CD4-positive, alpha-beta T cell (primary cell): ENCODE data around the gene EXD3. TPM values are rescaled to one million over a fixed set of nuclear protein-coding genes. Genes with fewer than 3 reads are reported as not detected.

Source experiments
- ATAC-seq: fragments of 200-7000 bp; cut with Tn5 transposase; one replicate; pipeline ENCODE4 v1.10.0; 2022; ENCODE audit warnings: mild to moderate bottlenecking; ENCODE audit not compliant: poor library complexity
- CTCF ChIA-PET: fragments of 350-600 bp; sonication (Branson Sonifier 250); formaldehyde crosslinking; loops from one replicate; lab custom pipeline; 2021; ENCODE audit warnings: antibody characterized with exemption, inconsistent platforms; lab: Charles Lee
- POLR2A ChIA-PET: fragments of 350-600 bp; sonication (Branson Sonifier 250); formaldehyde crosslinking; loops from one replicate; lab custom pipeline; 2021; ENCODE audit warnings: antibody characterized with exemption, inconsistent platforms; lab: Charles Lee
- DNase-seq, 14 experiments: peaks; one replicate each; pipeline ENCODE4 v3.0.0-alpha.2; 2013 to 2020; ENCODE audit warnings: mixed read lengths in 2 of 14
- H3K27ac ChIP-seq, 2 donors: one replicate each; pipeline versions ENCODE4 v1.5.1 to v1.7.0; 2013; ENCODE audit warnings: low read length in 2 of 2, low read depth in 1 of 2, mild to moderate bottlenecking in 1 of 2
- H3K27me3 ChIP-seq, 2 experiments: 1 replicate in 1 of 2; 2 replicates in 1 of 2; pipeline versions ENCODE4 v1.6.1 to v1.7.0; 2013; ENCODE audit warnings: low read length in 2 of 2, control low read depth in 1 of 2, mild to moderate bottlenecking in 1 of 2, moderate library complexity in 1 of 2; ENCODE audit not compliant: insufficient read depth in 2 of 2, control insufficient read depth in 1 of 2
- H3K36me3 ChIP-seq: one replicate; pipeline ENCODE4 v1.6.1; 2013; ENCODE audit warnings: low read length, control low read depth; ENCODE audit not compliant: insufficient read depth
- H3K4me1 ChIP-seq: one replicate; pipeline ENCODE4 v1.6.1; 2013; ENCODE audit warnings: low read length, control low read depth; ENCODE audit not compliant: insufficient read depth
- H3K4me3 ChIP-seq: one replicate; pipeline ENCODE4 v1.5.1; 2013; ENCODE audit warnings: mild to moderate bottlenecking, low read length, moderate library complexity
- H3K9me3 ChIP-seq, 2 experiments: 1 replicate in 1 of 2; 2 replicates in 1 of 2; pipeline versions ENCODE4 v1.6.1 to v1.7.0; 2013; ENCODE audit warnings: low read length in 2 of 2, mild to moderate bottlenecking in 2 of 2, control low read depth in 1 of 2, moderate library complexity in 1 of 2; ENCODE audit not compliant: control insufficient read depth in 1 of 2, insufficient read depth in 1 of 2
- H3K27ac Mint-ChIP-seq: one replicate; pipeline ENCODE4 v1.8.0; 2020; ENCODE audit warnings: mixed read lengths
- H3K27me3 Mint-ChIP-seq: one replicate; pipeline ENCODE4 v1.8.0; 2021; ENCODE audit warnings: mixed read lengths
- H3K36me3 Mint-ChIP-seq: one replicate; pipeline ENCODE4 v1.8.0; 2021; ENCODE audit warnings: low read depth, mixed read lengths
- H3K4me1 Mint-ChIP-seq: one replicate; pipeline ENCODE4 v1.8.0; 2021; ENCODE audit warnings: low read depth, mixed read lengths
- H3K4me3 Mint-ChIP-seq: one replicate; pipeline ENCODE4 v1.8.0; 2020; ENCODE audit warnings: mild to moderate bottlenecking, mixed read lengths
- H3K9me3 Mint-ChIP-seq: one replicate; pipeline ENCODE4 v1.8.0; 2020; ENCODE audit warnings: mixed read lengths
- CTCF ChIP-seq: fragments of 200-600 bp; IDR thresholded peaks from one replicate; pipeline ENCODE4 v1.8.0; 2022; ENCODE audit warnings: antibody characterized with exemption, mild to moderate bottlenecking
- intact Hi-C, 2 experiments: fragments of 100-400 bp; cut with DNase I in 1 of 2; cut with micrococcal nuclease in 1 of 2; formaldehyde crosslinking; loops; one replicate each; pipeline versions ENCODE4 v1.15.1 to v1.9.0; 2023 to 2025; cut with DNase I, micrococcal nuclease
- total RNA-seq, 174 experiments: library from RNA in 2 of 174; stranded (reverse) in 2 of 174; gene quantifications; one replicate each; pipeline ENCODE4 v1.2.3 and lab custom pipeline; 2021 to 2026

The EXD3 gene
- total RNA-seq, 2 experiments from 2014 or later: 14.9 to 16.9 TPM

- H3K27ac Mint-ChIP-seq: no peak overlapping the region
- no peaks in the 10 kb centered on the region for H3K9me3 ChIP-seq
- H3K4me1 Mint-ChIP-seq: peaks cover 8% of the 10 kb centered on the region
- H3K4me1 ChIP-seq: peaks cover 17% of the 10 kb centered on the region
- no peak overlapping the region for H3K27ac ChIP-seq
- H3K27me3 Mint-ChIP-seq: no peaks in the 10 kb centered on the region
- H3K27me3 ChIP-seq: no peaks in the 10 kb centered on the region
- H3K4me3 Mint-ChIP-seq: no peak overlapping the region
- DNase-seq: no peak
- intact Hi-C loops: no loop called here
- H3K4me3 ChIP-seq: no peak overlapping the region
- H3K36me3 Mint-ChIP-seq: peaks cover 46% of the 10 kb centered on the region
- H3K9me3 Mint-ChIP-seq: no peaks in the 10 kb centered on the region
- TF ChIP-seq CTCF: no peak
- ATAC-seq: no peak
- H3K36me3 ChIP-seq: peaks cover 62% of the 10 kb centered on the region
- ChIA-PET CTCF (no interaction called here), POLR2A (no interaction called here)
Measured at GRCh38 chr9:137268538-137269201, 154.3 kb downstream of the EXD3 start.

DNA sequence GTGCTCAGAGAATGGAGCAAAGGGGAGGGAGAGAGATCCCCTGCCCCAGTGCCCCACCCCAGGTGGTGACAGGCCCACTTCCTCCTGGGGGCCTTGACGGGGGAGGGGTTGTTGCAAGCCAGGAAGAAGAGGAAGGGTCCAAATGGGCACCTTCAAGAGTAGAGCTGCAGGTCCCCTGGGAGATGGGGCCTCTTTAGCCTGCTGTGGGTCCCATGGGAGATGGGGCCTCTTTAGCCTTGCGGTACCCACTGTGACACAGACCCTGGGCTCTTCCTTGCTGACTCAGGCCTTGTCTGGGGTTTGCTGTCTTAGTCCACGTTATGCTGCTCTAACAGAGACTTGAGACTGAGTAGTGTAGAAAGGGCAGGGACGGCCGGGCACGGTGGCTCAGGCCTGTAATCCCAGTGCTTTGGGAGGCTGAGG is 155.0 kb downstream of the EXD3 start:
- H3K27ac Mint-ChIP-seq: no peak overlapping the region
- ChIA-PET POLR2A (interaction anchor here (1.3 kb wide), 1 partner anchor 12 kb away, joined by 3 read pairs; the partner anchor contains the start of gene NELFB), CTCF (interaction anchor here (0.6 kb wide), 1 partner anchor 14 kb away, joined by 3 read pairs; no protein-coding TSS in a partner anchor)
- H3K4me1 Mint-ChIP-seq: peaks cover 8% of the 10 kb centered on the region
- Histone ChIP-seq H3K4me1 (peaks cover 17% of the 10 kb centered on the region), H3K9me3 (no peaks in the 10 kb centered on the region), H3K36me3 (peaks cover 59% of the 10 kb centered on the region), H3K4me3 (no peak overlapping the region), H3K27ac (no peak overlapping the region), H3K27me3 (no peaks in the 10 kb centered on the region)
- H3K27me3 Mint-ChIP-seq: no peaks in the 10 kb centered on the region
- H3K4me3 Mint-ChIP-seq: no peak overlapping the region
- no peaks in the 10 kb centered on the region for H3K9me3 Mint-ChIP-seq
- H3K36me3 Mint-ChIP-seq: peaks cover 48% of the 10 kb centered on the region
- intact Hi-C loops: no loop called here
- TF ChIP-seq CTCF: no peak
- ATAC-seq: no peak
- DNase-seq: no peak

DNA sequence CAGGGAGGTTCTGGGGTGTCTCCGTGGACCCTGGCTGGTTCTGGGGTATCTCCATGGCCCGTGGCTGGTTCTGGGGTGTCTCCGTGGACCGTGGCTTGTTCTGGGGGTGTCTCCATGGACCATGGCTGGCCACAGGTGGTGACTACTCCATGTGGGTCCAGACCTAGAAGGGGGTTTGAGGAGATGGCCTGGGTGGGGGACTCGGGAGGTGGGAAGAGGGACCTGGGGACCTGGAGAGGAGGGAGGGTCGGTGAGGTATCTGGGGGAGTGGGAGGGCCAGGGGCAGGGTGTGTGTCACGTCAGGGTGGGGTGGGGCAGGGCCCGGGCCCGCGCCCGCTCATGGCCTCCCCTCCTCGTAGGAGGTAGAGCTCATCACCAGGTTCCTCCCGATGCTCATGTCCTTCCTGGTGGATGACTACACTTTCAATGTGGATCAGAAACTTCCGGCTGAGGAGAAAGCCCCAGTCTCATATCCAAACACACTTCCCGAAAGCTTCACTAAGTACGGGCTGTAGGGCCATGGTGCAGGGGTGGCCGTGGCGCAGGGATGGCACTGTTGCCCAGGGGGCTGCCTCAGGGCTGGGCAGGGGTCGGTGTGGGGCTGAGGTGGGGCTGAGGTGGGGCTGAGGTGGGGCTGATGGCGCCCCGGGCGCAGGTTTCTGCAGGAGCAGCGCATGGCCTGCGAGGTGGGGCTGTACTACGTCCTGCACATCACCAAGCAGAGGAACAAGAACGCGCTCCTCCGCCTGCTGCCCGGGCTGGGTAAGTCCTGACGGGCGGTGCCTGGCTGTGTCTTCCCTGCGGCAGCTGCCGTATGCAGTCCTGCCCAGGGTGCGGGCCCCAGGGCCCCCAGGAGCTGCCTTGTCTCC is 156.1 kb downstream of the EXD3 start:
- Histone ChIP-seq H3K36me3 (peaks cover 52% of the 10 kb centered on the region), H3K4me1 (peaks cover 11% of the 10 kb centered on the region), H3K27me3 (no peaks in the 10 kb centered on the region), H3K9me3 (no peaks in the 10 kb centered on the region), H3K4me3 (no peak overlapping the region), H3K27ac (no peak overlapping the region)
- Mint-ChIP-seq H3K4me1 (peaks cover 8% of the 10 kb centered on the region), H3K27me3 (no peaks in the 10 kb centered on the region), H3K36me3 (peaks cover 50% of the 10 kb centered on the region), H3K27ac (no peak overlapping the region), H3K9me3 (no peaks in the 10 kb centered on the region), H3K4me3 (no peak overlapping the region)
- intact Hi-C loops: no loop called here
- POLR2A ChIA-PET: interaction anchor here (1.3 kb wide), 2 partner anchors 11 to 12 kb away, joined by 3 to 4 read pairs; partner anchors contain the start of gene NELFB
- TF ChIP-seq CTCF: no peak
- DNase-seq (no peak), ATAC-seq (no peak)
- CTCF ChIA-PET: interaction anchor here (0.6 kb wide), 1 partner anchor 13 kb away, joined by 3 read pairs; no protein-coding TSS in a partner anchor
